ENCODE data around the gene PFKFB1. TPM values are rescaled to one million over a fixed set of nuclear protein-coding genes. Genes with fewer than 3 reads are reported as not detected.
"Not testable (repeated sequence)": the region's sequence is repeated elsewhere in the genome, so short reads cannot be mapped to it uniquely, and the experiment has no call there.

Gene PFKFB1
- total RNA-seq, 8 experiments from 2014 or later: 0.21 to 0.69 (median 0.31) TPM; not detected in 1

DNA sequence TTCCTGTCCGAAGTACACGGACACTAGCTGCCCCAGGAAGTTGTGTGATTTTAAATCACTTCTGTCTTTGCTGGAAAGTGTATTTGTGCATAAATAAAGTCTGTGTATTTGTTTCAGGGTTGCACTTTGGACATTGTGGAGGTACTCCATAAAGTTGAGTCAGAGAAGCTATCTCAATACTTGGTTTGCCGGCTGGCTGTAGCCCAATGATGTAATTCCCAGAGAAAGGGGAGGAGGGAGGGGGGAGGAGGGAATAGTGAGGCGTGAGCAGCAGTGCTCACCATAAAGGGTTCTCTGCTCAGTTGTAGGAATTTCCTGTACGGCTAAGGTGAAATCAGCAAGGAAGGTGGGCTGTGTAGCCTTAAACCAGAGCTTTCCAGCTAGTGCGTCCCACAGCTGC, 13.7 kb upstream of the PFKFB1 start:
- Histone ChIP-seq H3K4me3 (no peak overlapping the region), H3K4me1 (replicated peaks in 1 of 2) (no peaks in the 10 kb centered on the region), H3K27ac (no peak overlapping the region)
- 57 to 100% (median 85%) methylated on average over 1 to 3 of the region's 6 CpGs; no CpG with 5 or more reads in 6 of the 10 experiments for WGBS, 10 experiments
- ATAC-seq (replicated peaks in 6 of 8): peak in 2 of 8 experiments; percentile 18 to 50
- in situ Hi-C loops (cut with MboI; ENCODE audit: low pct_unique_long_range_greater_than_20kb in 2 of 9, low sequenced_read_pairs in 9 of 9, unreplicated experiment in 9 of 9): no loop called here

DNA sequence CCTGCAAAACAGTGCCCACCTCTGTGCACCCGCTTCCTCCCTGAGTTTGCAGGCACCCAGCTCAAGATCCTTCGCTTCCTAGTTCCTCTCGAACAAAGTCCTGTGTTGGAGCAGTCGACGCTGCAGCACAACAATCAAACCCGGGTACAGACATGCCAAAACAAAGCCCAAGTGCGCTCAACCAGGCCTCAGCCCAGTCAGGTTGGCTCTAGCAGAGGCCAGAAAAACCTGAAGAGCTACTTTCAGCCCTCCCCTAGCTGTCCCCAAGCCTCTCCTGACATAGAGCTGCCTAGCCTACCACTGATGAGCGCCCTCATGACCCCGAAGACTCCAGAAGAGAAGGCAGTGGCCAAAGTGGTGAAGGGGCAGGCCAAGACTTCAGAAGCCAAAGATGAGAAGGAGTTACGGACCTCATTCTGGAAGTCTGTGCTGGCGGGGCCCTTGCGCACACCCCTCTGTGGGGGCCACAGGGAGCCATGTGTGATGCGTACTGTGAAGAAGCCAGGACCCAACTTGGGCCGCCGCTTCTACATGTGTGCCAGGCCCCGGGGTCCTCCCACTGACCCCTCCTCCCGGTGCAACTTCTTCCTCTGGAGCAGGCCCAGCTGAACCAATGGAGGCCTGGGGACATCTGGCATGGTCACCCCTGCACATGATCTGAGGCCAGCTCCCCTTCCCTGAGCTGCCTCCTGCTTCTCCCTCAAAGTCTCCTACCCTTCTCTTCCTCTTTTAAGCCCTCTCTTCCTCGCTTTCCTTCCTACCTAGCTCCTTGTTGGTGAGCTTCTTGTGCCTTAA, 13.0 kb upstream of the PFKFB1 start:
- Histone ChIP-seq H3K27ac (no peak overlapping the region), H3K4me3 (no peak overlapping the region), H3K4me1 (replicated peaks in 1 of 2) (no peaks in the 10 kb centered on the region)
- WGBS, 10 experiments: 58 to 93% (median 80%) methylated on average over 3 to 7 of the region's 18 CpGs; no CpG with 5 or more reads in 7 of the 10 experiments
- in situ Hi-C loops (cut with MboI; ENCODE audit: low pct_unique_long_range_greater_than_20kb in 2 of 9, low sequenced_read_pairs in 9 of 9, unreplicated experiment in 9 of 9): no loop called here
- no peak for ATAC-seq (replicated peaks in 6 of 8)

DNA sequence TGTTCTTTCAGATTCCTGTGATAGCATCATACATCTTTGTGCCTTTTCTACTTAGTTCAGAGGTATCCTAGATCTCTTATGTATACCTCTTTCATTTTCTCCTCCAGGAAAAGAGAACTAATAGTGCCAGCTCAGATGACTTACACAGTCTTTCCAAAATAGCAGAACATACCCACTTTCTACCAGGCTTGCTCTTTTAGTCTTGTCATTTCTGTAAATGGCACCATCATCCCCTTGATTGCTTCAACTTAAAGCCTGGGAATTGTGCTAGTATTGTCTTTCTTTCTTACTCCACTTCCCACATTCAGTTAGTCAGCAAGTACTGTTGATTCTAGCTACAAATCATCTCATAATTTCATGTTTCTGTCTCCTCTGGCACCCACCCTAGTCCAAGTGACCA, 11.3 kb upstream of the PFKFB1 start:
- ATAC-seq (replicated peaks in 6 of 8): no peak
- H3K4me1 ChIP-seq (replicated peaks in 1 of 2): no peaks in the 10 kb centered on the region
- H3K27ac ChIP-seq: no peak overlapping the region
- H3K4me3 ChIP-seq: no peak overlapping the region
- in situ Hi-C loops (cut with MboI; ENCODE audit: low pct_unique_long_range_greater_than_20kb in 2 of 9, low sequenced_read_pairs in 9 of 9, unreplicated experiment in 9 of 9): no loop called here

DNA sequence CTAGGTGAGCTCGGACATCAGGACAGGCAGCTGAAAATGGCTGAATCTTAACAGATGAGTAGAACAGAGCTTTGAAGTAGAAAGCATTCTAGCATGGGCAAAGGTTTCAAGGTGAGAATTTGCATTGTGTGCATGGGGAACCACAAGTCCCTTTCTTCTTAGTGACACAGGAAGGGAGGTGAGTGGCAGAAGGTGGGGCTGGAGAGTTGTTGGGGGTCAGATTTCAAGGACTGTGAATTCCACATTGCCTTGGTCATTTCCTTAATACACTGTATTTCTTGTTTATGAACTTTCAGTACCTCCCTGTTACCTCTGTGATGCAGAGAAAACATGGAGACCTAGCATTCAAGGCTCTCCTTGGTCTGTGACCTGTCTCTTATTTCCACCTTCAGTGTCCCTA, 10.2 kb upstream of the PFKFB1 start:
- Histone ChIP-seq H3K4me3 (no peak overlapping the region), H3K4me1 (replicated peaks in 1 of 2) (peaks cover 0 to under 1% of the 10 kb centered on the region in 2 donors), H3K27ac (no peak overlapping the region)
- ATAC-seq (replicated peaks in 6 of 8): no peak
- in situ Hi-C loops (cut with MboI; ENCODE audit: low pct_unique_long_range_greater_than_20kb in 2 of 9, low sequenced_read_pairs in 9 of 9, unreplicated experiment in 9 of 9): no loop called here
- 29% methylated on average over 1 of the region's 1 CpG; no CpG with 5 or more reads in 9 of the 10 experiments for WGBS, 10 experiments

DNA sequence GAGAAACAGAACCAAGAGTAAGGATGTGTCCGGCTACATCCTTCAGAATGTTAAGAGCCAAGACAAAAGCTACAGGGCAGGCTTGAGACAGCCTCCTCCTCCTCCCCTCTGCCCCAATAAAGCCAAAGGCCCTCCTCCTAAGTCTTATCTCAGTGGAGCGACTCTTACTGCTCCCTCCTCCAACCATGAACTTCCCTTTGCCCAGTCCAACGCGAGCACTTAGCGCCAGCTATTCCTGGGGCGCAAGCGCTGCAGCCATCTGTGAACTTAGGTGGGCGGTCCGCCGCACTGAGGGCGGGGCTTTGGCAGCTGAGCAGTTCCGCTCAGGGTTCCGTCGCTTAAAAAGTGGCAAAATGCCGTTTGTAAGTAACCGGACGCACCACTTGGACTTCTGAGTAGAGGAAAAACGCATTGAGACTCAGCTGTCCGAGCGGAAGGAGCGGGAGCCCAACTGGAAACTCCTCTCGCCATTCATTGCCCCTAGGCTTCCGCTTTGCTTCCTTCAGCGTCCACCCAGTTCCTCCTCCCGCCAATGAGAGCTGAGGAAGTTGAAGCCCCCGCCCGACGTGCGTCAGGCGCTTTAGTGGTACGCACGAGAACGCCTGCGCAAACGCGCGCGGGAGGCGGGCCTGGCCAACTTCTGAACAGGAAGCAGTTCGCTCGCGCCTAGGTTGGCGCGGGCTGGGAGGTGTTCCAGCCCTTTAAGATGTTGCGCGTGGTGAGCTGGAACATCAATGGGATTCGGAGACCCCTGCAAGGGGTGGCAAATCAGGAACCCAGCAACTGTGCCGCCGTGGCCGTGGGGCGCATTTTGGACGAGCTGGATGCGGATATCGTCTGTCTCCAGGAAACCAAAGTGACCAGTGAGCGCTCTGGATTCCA, 6.0 kb upstream of the PFKFB1 start, which contains the start of gene APEX2:
TSS of gene APEX2 (plus strand) at position 647 of the 882 bp plus-strand sequence. CDS start at position 707, 60 bp downstream.
- peaks cover 0 to 6% of the 10 kb centered on the region in 2 donors for H3K4me1 ChIP-seq (replicated peaks in 1 of 2)
- in situ Hi-C loops (cut with MboI; ENCODE audit: low pct_unique_long_range_greater_than_20kb in 2 of 9, low sequenced_read_pairs in 9 of 9, unreplicated experiment in 9 of 9): no loop called here
- peak within 1 kb of the TSS; percentile 29 to 62 for H3K27ac ChIP-seq
- WGBS, 10 experiments: 0 to 50% (median 3%) methylated on average over 1 to 13 of the region's 55 CpGs; no CpG with 5 or more reads in 6 of the 10 experiments
- peak; percentile 93 to 97 (median 95) for ATAC-seq (replicated peaks in 6 of 8)
- H3K4me3 ChIP-seq: peak within 1 kb of the TSS; percentile 49 to 80 (median 60)

DNA sequence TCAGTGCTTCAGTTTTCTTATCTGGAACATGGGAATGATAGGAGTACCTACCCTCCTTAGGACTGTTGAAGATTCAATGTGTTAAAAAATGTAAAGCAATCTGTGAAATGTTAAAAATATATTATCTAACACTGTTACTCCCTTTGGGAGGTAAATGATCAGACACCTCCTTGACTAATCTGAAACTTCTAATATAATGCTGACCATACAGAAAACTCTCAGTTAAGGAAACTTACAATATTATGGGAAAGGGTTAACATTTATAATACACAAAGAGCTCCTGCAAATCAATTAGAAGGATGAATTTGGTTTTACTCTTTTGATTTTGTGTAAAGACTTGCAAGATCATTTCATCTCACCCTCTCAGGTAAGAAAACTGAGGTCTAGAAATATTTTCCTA, 1.6 kb upstream of the PFKFB1 start:
- no peak overlapping the region for H3K27ac ChIP-seq
- in situ Hi-C loops (cut with MboI; ENCODE audit: low pct_unique_long_range_greater_than_20kb in 2 of 9, low sequenced_read_pairs in 9 of 9, unreplicated experiment in 9 of 9): no loop called here
- ATAC-seq (replicated peaks in 6 of 8): no peak
- peaks cover 0 to 6% of the 10 kb centered on the region in 2 donors for H3K4me1 ChIP-seq (replicated peaks in 1 of 2)
- no peak overlapping the region for H3K4me3 ChIP-seq

DNA sequence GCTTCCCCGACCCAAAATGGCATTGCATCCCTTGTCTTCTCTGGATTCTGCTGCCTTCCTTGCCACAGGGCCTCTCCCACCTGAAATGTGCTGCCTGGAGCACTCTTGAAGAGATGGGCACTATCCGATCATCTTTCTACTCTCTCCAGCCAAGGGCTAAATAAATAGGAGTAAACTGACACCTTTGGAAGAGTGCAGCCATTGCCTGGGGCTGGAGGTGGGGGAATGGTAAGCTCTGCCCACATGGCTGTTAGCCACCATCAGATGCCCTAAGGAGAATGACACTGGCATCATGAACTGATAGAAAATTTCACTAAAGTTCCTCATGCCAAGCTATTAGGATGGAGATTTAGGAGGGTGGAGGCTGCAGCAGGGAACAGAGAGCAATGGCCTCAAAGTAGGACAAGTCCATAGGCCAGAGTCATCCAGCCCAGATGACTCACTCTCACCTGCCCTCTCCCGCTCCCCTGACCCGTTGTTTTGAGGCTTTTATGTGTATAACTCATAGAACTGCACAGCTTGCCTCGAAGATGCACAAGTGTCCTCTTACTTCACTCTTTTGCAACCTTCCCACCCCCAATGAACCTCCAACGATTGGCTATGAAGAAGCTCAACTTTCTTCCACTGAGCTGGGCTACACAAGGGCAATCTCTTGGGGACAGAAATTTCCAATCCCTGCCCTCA, 822 bp upstream of the PFKFB1 start:
- no peak overlapping the region for H3K4me3 ChIP-seq
- WGBS, 10 experiments: 17 to 80% (median 58%) methylated on average over 1 to 3 of the region's 6 CpGs; no CpG with 5 or more reads in 6 of the 10 experiments
- in situ Hi-C loops (cut with MboI; ENCODE audit: low pct_unique_long_range_greater_than_20kb in 2 of 9, low sequenced_read_pairs in 9 of 9, unreplicated experiment in 9 of 9): no loop called here
- peaks cover 0 to 6% of the 10 kb centered on the region in 2 donors for H3K4me1 ChIP-seq (replicated peaks in 1 of 2)
- ATAC-seq (replicated peaks in 6 of 8): no peak
- H3K27ac ChIP-seq: no peak overlapping the region

DNA sequence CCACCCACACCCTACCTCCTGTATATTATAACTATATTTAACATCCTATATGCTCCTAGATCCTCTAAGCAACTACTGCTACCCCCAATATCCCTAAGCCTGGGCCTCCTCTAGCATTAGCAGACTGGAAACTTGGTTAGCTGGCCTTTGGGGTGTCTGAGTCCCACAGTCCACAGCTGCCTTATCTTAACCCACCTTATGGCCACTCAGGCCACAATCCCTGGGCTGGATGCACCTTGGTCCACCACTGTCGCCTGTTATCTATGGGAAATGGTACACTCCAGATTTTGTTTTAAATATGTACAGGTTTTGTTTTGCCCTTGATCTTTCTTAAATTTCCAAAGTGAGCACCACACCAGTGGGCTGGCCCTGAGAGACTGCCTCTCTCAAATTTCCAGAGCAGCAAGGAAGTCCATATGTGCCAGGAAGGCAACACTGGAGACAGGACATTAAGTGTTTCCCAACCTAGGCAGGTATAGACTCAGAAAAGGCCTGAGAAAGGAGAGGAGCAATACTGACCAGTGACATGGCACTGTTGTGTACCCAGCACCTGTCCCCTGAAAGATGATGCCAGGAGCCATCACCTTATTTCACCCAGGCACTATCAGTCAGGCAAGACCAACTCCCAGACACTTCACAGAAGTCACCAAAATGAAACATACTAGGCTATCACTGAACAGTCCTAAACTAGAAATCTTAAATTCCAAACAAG, 921 bp downstream of the PFKFB1 start:
- Histone ChIP-seq H3K27ac (no peak overlapping the region), H3K4me1 (replicated peaks in 1 of 2) (no peaks in the 10 kb centered on the region), H3K4me3 (no peak overlapping the region)
- WGBS, 10 experiments: 25 to 100% methylated on average over 1 of the region's 1 CpG; no CpG with 5 or more reads in 8 of the 10 experiments
- in situ Hi-C loops (cut with MboI; ENCODE audit: low pct_unique_long_range_greater_than_20kb in 2 of 9, low sequenced_read_pairs in 9 of 9, unreplicated experiment in 9 of 9): no loop called here
- no peak for ATAC-seq (replicated peaks in 6 of 8)

DNA sequence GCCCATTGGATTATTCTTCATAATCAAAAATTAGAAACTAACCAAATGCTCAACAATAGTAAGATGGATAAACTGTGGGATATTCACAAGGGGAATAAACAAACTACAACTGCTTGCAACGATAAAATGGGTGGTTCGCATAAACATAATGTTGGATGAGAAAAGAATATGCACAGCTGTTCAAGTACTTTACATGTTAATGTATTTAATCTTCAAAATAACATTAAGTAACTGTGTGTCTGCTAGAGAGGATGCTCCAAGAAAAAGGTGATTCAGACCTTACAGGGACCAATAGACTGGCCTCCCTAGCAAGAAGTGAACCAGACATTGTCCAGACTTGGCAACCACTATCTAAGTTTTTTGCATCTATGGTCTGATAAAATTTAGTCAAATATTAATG, 2.3 kb downstream of the PFKFB1 start:
- WGBS, 10 experiments: 30 to 63% methylated on average over 2 of the region's 2 CpGs; no CpG with 5 or more reads in 8 of the 10 experiments
- Histone ChIP-seq H3K4me3 (no peak overlapping the region), H3K4me1 (replicated peaks in 1 of 2) (no peaks in the 10 kb centered on the region), H3K27ac (no peak overlapping the region)
- in situ Hi-C loops (cut with MboI; ENCODE audit: low pct_unique_long_range_greater_than_20kb in 2 of 9, low sequenced_read_pairs in 9 of 9, unreplicated experiment in 9 of 9): no loop called here
- ATAC-seq (replicated peaks in 6 of 8): peak in 3 of 8 experiments; percentile 71 to 94 (median 81)

DNA sequence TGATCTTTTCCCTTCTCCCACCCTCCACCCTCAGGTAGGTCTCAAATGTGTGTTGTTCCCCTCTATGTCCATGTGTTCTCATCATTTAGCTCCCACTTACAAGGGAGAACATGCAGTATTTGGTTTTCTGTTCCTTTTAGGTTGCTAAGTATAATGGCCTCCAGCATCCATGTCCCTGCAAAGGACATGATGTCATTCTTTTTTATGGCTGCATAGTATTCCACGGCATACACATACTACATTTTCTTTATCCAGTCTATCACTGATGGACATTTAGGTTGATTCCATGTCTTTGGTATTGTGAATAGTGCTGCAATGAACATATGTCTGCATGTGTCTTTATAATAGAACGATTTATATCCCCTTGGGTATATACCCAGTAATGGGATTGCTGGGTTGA, 10.7 kb downstream of the PFKFB1 start:
- 33 to 100% (median 56%) methylated on average over 1 to 2 of the region's 2 CpGs; no CpG with 5 or more reads in 6 of the 10 experiments for WGBS, 10 experiments
- in situ Hi-C loops (cut with MboI; ENCODE audit: low pct_unique_long_range_greater_than_20kb in 2 of 9, low sequenced_read_pairs in 9 of 9, unreplicated experiment in 9 of 9); H3K4me3 ChIP-seq; H3K4me1 ChIP-seq (replicated peaks in 1 of 2); ATAC-seq (replicated peaks in 6 of 8); H3K27ac ChIP-seq: not testable (repeated sequence)

DNA sequence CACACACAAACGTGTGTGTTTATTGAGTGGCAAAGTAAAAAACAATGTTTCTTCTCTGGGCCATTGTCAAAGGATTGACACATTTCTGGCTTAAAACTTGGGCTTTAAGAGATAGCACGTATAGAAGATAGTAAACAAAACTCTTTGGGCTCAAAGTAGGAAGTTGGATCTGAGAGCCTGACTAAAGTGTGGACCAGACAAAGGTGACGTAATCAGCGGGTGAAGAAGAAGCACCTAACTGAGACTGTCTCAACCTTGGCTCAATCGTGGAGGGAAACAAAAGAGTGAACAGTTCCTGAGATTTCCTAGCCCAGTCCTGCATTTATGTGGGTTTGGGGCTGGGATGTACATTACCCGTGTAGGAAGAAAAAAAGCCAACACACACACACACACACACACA, 13.7 kb downstream of the PFKFB1 start:
- Histone ChIP-seq H3K4me1 (replicated peaks in 1 of 2) (no peaks in the 10 kb centered on the region), H3K27ac (no peak overlapping the region), H3K4me3 (no peak overlapping the region)
- ATAC-seq (replicated peaks in 6 of 8): no peak
- in situ Hi-C loops (cut with MboI; ENCODE audit: low pct_unique_long_range_greater_than_20kb in 2 of 9, low sequenced_read_pairs in 9 of 9, unreplicated experiment in 9 of 9): no loop called here
- 17 to 100% (median 28%) methylated on average over 1 to 5 of the region's 6 CpGs; no CpG with 5 or more reads in 7 of the 10 experiments for WGBS, 10 experiments

DNA sequence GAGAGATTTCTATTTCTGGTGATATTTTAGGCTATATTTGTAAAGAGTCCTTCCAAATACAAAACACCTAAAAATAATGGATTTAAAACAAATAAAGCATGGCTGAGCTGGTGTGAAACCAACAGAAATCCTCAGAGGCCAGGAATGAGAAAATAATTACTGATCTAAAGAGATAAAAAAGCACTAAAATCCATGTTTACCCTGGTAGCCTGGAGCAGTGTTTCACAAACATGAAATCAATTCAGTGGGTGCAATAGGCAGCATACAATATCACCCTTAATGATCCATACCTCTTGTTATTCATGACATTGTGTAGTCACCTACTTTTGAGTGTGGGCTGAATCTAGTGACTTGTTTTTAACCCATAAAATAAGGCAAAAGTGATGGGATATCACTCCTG, 14.6 kb downstream of the PFKFB1 start:
- ATAC-seq (replicated peaks in 6 of 8): no peak
- H3K27ac ChIP-seq: no peak overlapping the region
- no peaks in the 10 kb centered on the region for H3K4me1 ChIP-seq (replicated peaks in 1 of 2)
- in situ Hi-C loops (cut with MboI; ENCODE audit: low pct_unique_long_range_greater_than_20kb in 2 of 9, low sequenced_read_pairs in 9 of 9, unreplicated experiment in 9 of 9): no loop called here
- H3K4me3 ChIP-seq: no peak overlapping the region

Data from motor neuron (in vitro differentiated cells).